Measurements from ENCODE around the gene RNF183.

- TF ChIP-seq ZBED1 (IDR thresholded peaks at IDR 0.05) (no peak), TEAD4 (IDR thresholded peaks at IDR 0.05; ENCODE audit: low read length) (no peak), TEAD4 (CRISPR knock-in tag; IDR thresholded peaks at IDR 0.05; ENCODE audit: borderline replicate concordance) (no peak), ZNF696 (CRISPR knock-in tag; conservative IDR thresholded peaks at IDR 0.05) (no peak), BHLHE40 (IDR thresholded peaks at IDR 0.05; ENCODE audit: low read length) (no peak), CUX1 (CRISPR knock-in tag; IDR thresholded peaks at IDR 0.05) (no peak), EZH2 (IDR thresholded peaks at IDR 0.05; ENCODE audit: borderline replicate concordance, low read depth, low read length) (no peak), POLR2AphosphoS2 (IDR thresholded peaks at IDR 0.05; ENCODE audit: low read length) (no peak), RBBP5 (IDR thresholded peaks at IDR 0.05; ENCODE audit: borderline replicate concordance, insufficient read depth, low read length, poor library complexity, severe bottlenecking) (no peak)
- TF ChIP-seq, protein P1, sequence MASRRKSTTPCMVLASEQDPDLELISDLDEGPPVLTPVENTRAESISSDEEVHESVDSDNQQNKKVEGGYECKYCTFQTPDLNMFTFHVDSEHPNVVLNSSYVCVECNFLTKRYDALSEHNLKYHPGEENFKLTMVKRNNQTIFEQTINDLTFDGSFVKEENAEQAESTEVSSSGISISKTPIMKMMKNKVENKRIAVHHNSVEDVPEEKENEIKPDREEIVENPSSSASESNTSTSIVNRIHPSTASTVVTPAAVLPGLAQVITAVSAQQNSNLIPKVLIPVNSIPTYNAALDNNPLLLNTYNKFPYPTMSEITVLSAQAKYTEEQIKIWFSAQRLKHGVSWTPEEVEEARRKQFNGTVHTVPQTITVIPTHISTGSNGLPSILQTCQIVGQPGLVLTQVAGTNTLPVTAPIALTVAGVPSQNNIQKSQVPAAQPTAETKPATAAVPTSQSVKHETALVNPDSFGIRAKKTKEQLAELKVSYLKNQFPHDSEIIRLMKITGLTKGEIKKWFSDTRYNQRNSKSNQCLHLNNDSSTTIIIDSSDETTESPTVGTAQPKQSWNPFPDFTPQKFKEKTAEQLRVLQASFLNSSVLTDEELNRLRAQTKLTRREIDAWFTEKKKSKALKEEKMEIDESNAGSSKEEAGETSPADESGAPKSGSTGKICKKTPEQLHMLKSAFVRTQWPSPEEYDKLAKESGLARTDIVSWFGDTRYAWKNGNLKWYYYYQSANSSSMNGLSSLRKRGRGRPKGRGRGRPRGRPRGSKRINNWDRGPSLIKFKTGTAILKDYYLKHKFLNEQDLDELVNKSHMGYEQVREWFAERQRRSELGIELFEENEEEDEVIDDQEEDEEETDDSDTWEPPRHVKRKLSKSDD (conservative IDR thresholded peaks at IDR 0.05; ENCODE audit: low read length), result no peak
- TF ChIP-seq, protein P2, sequence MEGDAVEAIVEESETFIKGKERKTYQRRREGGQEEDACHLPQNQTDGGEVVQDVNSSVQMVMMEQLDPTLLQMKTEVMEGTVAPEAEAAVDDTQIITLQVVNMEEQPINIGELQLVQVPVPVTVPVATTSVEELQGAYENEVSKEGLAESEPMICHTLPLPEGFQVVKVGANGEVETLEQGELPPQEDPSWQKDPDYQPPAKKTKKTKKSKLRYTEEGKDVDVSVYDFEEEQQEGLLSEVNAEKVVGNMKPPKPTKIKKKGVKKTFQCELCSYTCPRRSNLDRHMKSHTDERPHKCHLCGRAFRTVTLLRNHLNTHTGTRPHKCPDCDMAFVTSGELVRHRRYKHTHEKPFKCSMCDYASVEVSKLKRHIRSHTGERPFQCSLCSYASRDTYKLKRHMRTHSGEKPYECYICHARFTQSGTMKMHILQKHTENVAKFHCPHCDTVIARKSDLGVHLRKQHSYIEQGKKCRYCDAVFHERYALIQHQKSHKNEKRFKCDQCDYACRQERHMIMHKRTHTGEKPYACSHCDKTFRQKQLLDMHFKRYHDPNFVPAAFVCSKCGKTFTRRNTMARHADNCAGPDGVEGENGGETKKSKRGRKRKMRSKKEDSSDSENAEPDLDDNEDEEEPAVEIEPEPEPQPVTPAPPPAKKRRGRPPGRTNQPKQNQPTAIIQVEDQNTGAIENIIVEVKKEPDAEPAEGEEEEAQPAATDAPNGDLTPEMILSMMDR (IDR thresholded peaks at IDR 0.05 in 2 of 3, conservative IDR thresholded peaks at IDR 0.05 in 1 of 3; ENCODE audit: insufficient read depth in 2 of 3, low read depth in 1 of 3, low read length in 3 of 3), result no peak
- TF ChIP-seq, protein P3, sequence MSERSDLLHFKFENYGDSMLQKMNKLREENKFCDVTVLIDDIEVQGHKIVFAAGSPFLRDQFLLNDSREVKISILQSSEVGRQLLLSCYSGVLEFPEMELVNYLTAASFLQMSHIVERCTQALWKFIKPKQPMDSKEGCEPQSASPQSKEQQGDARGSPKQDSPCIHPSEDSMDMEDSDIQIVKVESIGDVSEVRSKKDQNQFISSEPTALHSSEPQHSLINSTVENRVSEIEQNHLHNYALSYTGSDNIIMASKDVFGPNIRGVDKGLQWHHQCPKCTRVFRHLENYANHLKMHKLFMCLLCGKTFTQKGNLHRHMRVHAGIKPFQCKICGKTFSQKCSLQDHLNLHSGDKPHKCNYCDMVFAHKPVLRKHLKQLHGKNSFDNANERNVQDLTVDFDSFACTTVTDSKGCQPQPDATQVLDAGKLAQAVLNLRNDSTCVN (CRISPR knock-in tag; IDR thresholded peaks at IDR 0.05), result no peak
These were observed at the start of gene RNF183 for GRCh38 chr9:113302792-113303418.
